Esophagus muscularis mucosa (tissue), 4 donors: Measurements from ENCODE around the gene CHPF2. TPM values are rescaled to one million over a fixed set of nuclear protein-coding genes. Genes with fewer than 3 reads are reported as not detected.

Experiments
- DNase-seq: peaks from one replicate; pipeline ENCODE4 v3.0.0-alpha.2; 2017; ENCODE audit errors: extremely low spot score
- H3K27ac ChIP-seq, 4 donors: fragments of 200-600 bp; sonication (generic); replicated peaks in 1 of 4; 1 replicate in 3 of 4; 2 replicates in 1 of 4; pipeline ENCODE4 v1.5.1; 2016 to 2019; ENCODE audit warnings: mild to moderate bottlenecking in 1 of 4
- H3K27me3 ChIP-seq, 4 donors: fragments of 200-600 bp; sonication (generic); one replicate each; pipeline versions ENCODE4 v1.5.1 to v1.6.0; 2016 to 2019
- H3K36me3 ChIP-seq, 4 donors: fragments of 200-600 bp; sonication (generic); one replicate each; pipeline ENCODE4 v1.5.1; 2016 to 2019
- H3K4me1 ChIP-seq, 4 donors: fragments of 200-600 bp; sonication (generic); one replicate each; pipeline ENCODE4 v1.5.1; 2016 to 2019
- H3K4me3 ChIP-seq, 4 donors: fragments of 200-600 bp; sonication (generic); 1 replicate in 2 of 4; 2 replicates in 2 of 4; pipeline ENCODE4 v1.5.1; 2016 to 2019; ENCODE audit warnings: mild to moderate bottlenecking in 4 of 4, moderate library complexity in 1 of 4
- H3K9me3 ChIP-seq, 4 donors: fragments of 200-600 bp; sonication (generic); 1 replicate in 3 of 4; 2 replicates in 1 of 4; pipeline ENCODE4 v1.5.1; 2016 to 2019
- CTCF ChIP-seq, 3 experiments: fragments of 200-600 bp in 2 of 3; fragments of 450-650 bp in 1 of 3; sonication (generic) in 2 of 3; IDR thresholded peaks; one replicate each; pipeline ENCODE4 v1.5.1; 2017 to 2019; ENCODE audit warnings: antibody characterized with exemption in 3 of 3, mild to moderate bottlenecking in 2 of 3, moderate library complexity in 1 of 3
- EP300 ChIP-seq: sonication (generic); formaldehyde crosslinking; IDR thresholded peaks from one replicate; pipeline ENCODE4 v1.6.1; 2017; ENCODE audit warnings: antibody characterized with exemption
- POLR2A ChIP-seq: fragments of 450-650 bp; IDR thresholded peaks from one replicate; pipeline ENCODE4 v1.6.1; 2017; ENCODE audit warnings: antibody characterized with exemption, moderate library complexity, mild to moderate bottlenecking, low read depth
- POLR2AphosphoS5 ChIP-seq, 2 donors: sonication (generic); formaldehyde crosslinking; IDR thresholded peaks; one replicate each; pipeline ENCODE4 v1.6.1; 2017; ENCODE audit warnings: antibody characterized with exemption in 2 of 2
- WGBS: methylation state at CpG from one replicate; pipeline ENCODE4 v1.1.5; 2018; 5-methylcytosine and 5-hydroxymethylcytosine counted together
- intact Hi-C: fragments of 100-400 bp; cut with DNase I; formaldehyde crosslinking; loops from one replicate; pipeline ENCODE4 v1.15.1; 2023
- total RNA-seq, 4 donors: library from RNA; depleted of rRNA; stranded (reverse); fragments of >200 nt; gene quantifications; one replicate each; pipeline versions ENCODE4 v1.1.0 to v1.2.1, GENCODE V29; 2016

CHPF2 gene
- total RNA-seq, 4 donors from 2014 or later: 23.7 to 39.4 (median 26.8) TPM

GRCh38 chr7:151245360-151246101 is 13.2 kb downstream of the CHPF2 start:
- intact Hi-C loops: loop anchor here (2.0 to 10.0 kb wide), 2 partner anchors 57 to 121 kb away; no protein-coding TSS in a partner anchor
- no peak for DNase-seq
- Histone ChIP-seq H3K4me3 (peak overlapping the region; percentile 51 to 68 (median 54)), H3K36me3 (peaks cover 0 to 23% (median 18%) of the 10 kb centered on the region in 4 donors), H3K4me1 (peaks cover 62 to 79% (median 74%) of the 10 kb centered on the region in 4 donors), H3K27ac (peak overlapping the region; percentile 91 to 97 (median 94)), H3K27me3 (peaks cover 0 to 12% (median 0%) of the 10 kb centered on the region in 4 donors), H3K9me3 (no peaks in the 10 kb centered on the region)
- 9% methylated on average over 11 of the region's 60 CpGs for WGBS
- TF ChIP-seq CTCF (IDR thresholded peaks at IDR 0.05) (peak; percentile 63 to 88 (median 74)), EP300 (no peak)

GRCh38 chr7:151246102-151246850 is 14.0 kb downstream of the CHPF2 start:
- TF ChIP-seq CTCF (IDR thresholded peaks at IDR 0.05) (no peak), EP300 (no peak), POLR2A (no peak), POLR2AphosphoS5 (IDR thresholded peaks at IDR 0.05) (no peak)
- Histone ChIP-seq H3K27ac (peak overlapping the region; percentile 91 to 97 (median 94)), H3K4me1 (peaks cover 67 to 86% (median 82%) of the 10 kb centered on the region in 4 donors), H3K27me3 (peaks cover 0 to 12% (median 0%) of the 10 kb centered on the region in 4 donors), H3K9me3 (no peaks in the 10 kb centered on the region), H3K36me3 (peaks cover 0 to 15% (median 11%) of the 10 kb centered on the region in 4 donors), H3K4me3 (peak overlapping the region; percentile 51 to 68 (median 59))
- DNase-seq: no peak
- 44% methylated on average over 13 of the region's 13 CpGs for WGBS
- intact Hi-C loops: loop anchor here (10.0 kb wide), 1 partner anchor 121 kb away; no protein-coding TSS in a partner anchor

- DNase-seq: no peak
- Histone ChIP-seq H3K27ac (peak overlapping the region; percentile 91 to 97 (median 94)), H3K4me1 (peaks cover 71 to 89% (median 86%) of the 10 kb centered on the region in 4 donors), H3K27me3 (peaks cover 0 to 12% (median 0%) of the 10 kb centered on the region in 4 donors), H3K9me3 (no peaks in the 10 kb centered on the region), H3K4me3 (peak overlapping the region; percentile 64 to 81 (median 72)), H3K36me3 (peaks cover 0 to 9% (median 7%) of the 10 kb centered on the region in 4 donors)
- no peak for TF ChIP-seq EP300
- no peak for TF ChIP-seq CTCF (IDR thresholded peaks at IDR 0.05)
- TF ChIP-seq POLR2A: no peak
- no peak for TF ChIP-seq POLR2AphosphoS5 (IDR thresholded peaks at IDR 0.05)
- 33% methylated on average over 4 of the region's 4 CpGs for WGBS
- intact Hi-C loops: loop anchor here (10.0 kb wide), 1 partner anchor 122 kb away; no protein-coding TSS in a partner anchor
These were observed 14.7 kb downstream of the CHPF2 start for GRCh38 chr7:151246851-151247580.

- DNase-seq: no peak
- WGBS: 4% methylated on average over 9 of the region's 29 CpGs
These were observed 15.5 kb downstream of the CHPF2 start for GRCh38 chr7:151247611-151248345.

More at GRCh38 chr7:151247611-151248345, 15.5 kb downstream of the CHPF2 start:
- Histone ChIP-seq H3K27me3 (peaks cover 0 to 12% (median 0%) of the 10 kb centered on the region in 4 donors), H3K4me1 (peaks cover 79 to 93% (median 91%) of the 10 kb centered on the region in 4 donors), H3K9me3 (no peaks in the 10 kb centered on the region), H3K4me3 (peak overlapping the region; percentile 64 to 81 (median 72)), H3K27ac (peak overlapping the region; percentile 91 to 97 (median 94)), H3K36me3 (peaks cover 0 to 2% (median under 1%) of the 10 kb centered on the region in 4 donors)
- no peak for TF ChIP-seq CTCF (IDR thresholded peaks at IDR 0.05)
- no peak for TF ChIP-seq POLR2AphosphoS5 (IDR thresholded peaks at IDR 0.05)
- no peak for TF ChIP-seq POLR2A
- no peak for TF ChIP-seq EP300
- intact Hi-C loops: loop anchor here (10.0 kb wide), 1 partner anchor 123 kb away; no protein-coding TSS in a partner anchor
